HG02970 (cell line): Measurements from ENCODE around the gene SAPCD1.
A peak's percentile ranks its signal among the peaks of the same experiment; 100 is the strongest.
"Not testable (repeated sequence)": the region's sequence is repeated elsewhere in the genome, so short reads cannot be mapped to it uniquely, and the experiment has no call there.

ENCODE experiments used
- ATAC-seq: cut with Tn5 transposase; IDR thresholded peaks from one replicate; pipeline ENCODE4 v1.9.1; 2021; ENCODE audit warnings: mild to moderate bottlenecking, moderate library complexity, moderate number of reproducible peaks; ENCODE audit not compliant: unreplicated experiment, low FRiP score

Gene SAPCD1

GRCh38 chr6:31795616-31796298 lies 33.3 kb downstream of the SAPCD1 start, which contains the start of gene VARS1:
Gene VARS1 (minus strand): TSS chr6:31795752. CDS start chr6:31795217, 535 bp downstream.
- ATAC-seq = peak; percentile 77

- no peak for ATAC-seq
Measured at GRCh38 chr6:31796993-31797385, 34.5 kb downstream of the SAPCD1 start.

- no peak for ATAC-seq
Measured at GRCh38 chr6:31797588-31797987, 35.1 kb downstream of the SAPCD1 start.

GRCh38 chr6:31799781-31800180 lies 37.3 kb downstream of the SAPCD1 start:
- no peak for ATAC-seq

- not testable (repeated sequence) for ATAC-seq
Measured at GRCh38 chr6:31801031-31801927, 38.8 kb downstream of the SAPCD1 start.

GRCh38 chr6:31805939-31806469 lies 43.5 kb downstream of the SAPCD1 start:
- ATAC-seq = peak; percentile 21

- ATAC-seq = peak; percentile 85
Measured at GRCh38 chr6:31806470-31807272, 44.2 kb downstream of the SAPCD1 start, which contains the start of gene LSM2. Gene LSM2 (minus strand): TSS chr6:31806966. CDS start chr6:31806757, 209 bp downstream.

- not testable (repeated sequence) for ATAC-seq
Measured at GRCh38 chr6:31808599-31808998, 46.1 kb downstream of the SAPCD1 start.

- no peak for ATAC-seq
Measured at GRCh38 chr6:31811645-31812044, 49.2 kb downstream of the SAPCD1 start.

GRCh38 chr6:31813465-31813849 lies 51.0 kb downstream of the SAPCD1 start:
- ATAC-seq = no peak
